Embryonic facial prominence (tissue), 1 donor: ENCODE data around the gene PPM1F.
"Not testable (repeated sequence)": the region's sequence is repeated elsewhere in the genome, so short reads cannot be mapped to it uniquely, and the experiment has no call there.

ENCODE experiments used
- DNase-seq: peaks from one replicate; pipeline ENCODE4 v3.0.0-alpha.2; 2016; ENCODE audit errors: extremely low spot score

Gene PPM1F

DNA sequence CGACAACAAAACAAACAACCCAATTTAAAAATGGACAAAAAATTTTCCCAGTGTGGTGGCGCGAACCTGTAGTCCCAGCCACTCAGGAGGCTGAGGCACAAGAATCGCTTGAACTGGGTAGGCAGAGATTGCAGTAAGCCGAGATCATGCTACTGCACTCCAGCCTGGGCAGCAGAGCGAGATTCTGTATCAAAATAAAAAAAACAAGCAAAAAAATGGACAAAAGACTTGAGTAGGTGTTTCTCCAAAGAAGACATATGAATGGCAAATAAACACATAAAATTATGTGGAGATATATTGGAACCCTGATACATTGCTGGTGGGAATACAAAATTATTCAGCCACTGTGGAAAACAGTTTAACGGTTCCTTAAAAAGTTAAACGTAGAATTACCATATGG lies 57.8 kb downstream of the PPM1F start:
- DNase-seq: no peak

DNA sequence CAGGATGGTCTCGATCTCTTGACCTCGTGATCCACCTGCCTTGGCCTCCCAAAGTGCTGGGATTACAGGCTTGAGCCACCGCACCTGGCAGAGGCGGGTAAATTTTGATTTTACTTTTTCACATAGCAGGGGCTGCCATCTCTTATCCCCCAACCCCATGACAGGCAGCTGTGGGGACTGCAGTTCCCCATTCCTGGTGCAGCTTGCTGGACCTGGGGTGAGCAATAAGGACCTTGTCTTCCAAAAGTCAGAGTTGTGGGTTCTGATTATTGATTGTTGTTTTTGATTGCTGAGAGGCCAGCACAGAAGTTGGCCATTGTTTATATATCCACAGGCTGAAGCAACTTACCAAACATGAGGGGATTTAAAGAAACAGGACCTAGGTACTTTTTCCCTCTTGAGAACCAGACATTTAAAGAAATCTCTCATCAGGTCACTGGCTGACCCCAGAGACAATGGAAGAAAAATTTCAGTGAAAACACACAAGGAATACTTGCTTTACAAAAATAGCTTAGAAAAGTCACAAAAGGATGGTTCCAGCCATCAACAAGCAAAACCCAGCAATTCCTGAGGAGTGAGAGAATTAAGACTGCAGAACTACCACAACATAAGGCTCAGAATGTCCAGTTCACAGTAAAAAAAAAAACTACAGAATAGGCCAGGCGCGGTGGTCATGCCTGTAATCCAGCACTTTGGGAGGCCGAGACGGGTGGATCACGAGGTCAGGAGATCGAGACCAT lies 63.2 kb downstream of the PPM1F start:
- DNase-seq: no peak

DNA sequence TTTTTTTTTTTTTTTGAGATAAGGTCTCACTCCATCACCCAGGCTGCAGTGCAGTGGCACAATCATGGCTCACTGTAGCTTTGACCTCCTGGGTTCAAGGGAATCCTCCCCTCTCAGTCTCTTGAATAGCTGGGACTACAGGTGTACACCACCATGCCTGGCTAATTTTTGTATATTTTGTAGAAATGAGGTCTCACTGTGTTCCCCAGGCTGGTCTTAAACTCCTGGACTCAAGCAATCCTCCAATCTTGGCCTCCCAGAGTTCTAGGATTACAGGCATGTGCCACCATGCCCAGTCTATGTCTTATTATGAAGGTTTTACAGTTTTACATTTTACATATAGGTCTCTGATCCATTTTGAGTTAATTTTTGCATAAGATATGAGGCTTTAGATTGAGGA lies 64.8 kb downstream of the PPM1F start:
- no peak for DNase-seq

DNA sequence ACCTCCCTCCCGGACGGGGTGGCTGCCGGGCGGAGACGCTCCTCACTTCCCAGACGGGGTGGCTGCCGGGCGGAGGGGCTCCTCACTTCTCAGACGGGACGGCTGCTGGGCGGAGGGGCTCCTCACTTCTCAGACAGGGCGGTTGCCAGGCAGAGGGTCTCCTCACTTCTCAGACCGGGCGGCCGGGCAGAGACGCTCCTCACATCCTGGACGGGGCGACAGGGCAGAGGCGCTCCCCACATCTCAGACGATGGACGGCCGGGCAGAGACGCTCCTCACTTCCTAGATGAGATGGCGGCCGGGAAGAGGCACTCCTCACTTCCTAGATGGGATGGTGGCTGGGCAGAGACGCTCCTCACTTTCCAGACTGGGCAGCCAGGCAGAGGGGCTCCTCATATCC lies 68.7 kb downstream of the PPM1F start:
- not testable (repeated sequence) for DNase-seq

DNA sequence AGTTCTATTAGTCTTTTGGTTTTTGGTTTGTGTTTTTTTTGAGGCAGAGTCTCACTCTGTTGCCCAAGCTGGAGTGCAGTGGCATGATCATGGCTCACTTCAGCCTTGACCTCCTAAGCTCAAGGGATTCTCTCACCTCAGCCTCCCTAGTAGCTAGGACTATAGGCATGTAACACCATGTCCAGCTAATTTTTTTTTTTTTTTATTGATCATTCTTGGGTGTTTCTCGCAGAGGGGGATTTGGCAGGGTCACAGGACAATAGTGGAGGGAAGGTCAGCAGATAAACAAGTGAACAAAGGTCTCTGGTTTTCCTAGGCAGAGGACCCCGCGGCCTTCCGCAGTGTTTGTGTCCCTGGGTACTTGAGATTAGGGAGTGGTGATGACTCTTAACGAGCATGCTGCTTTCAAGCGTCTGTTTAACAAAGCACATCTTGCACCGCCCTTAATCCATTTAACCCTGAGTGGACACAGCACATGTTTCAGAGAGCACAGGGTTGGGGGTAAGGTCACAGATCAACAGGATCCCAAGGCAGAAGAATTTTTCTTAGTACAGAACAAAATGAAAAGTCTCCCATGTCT lies 69.8 kb downstream of the PPM1F start:
- not testable (repeated sequence) for DNase-seq

DNA sequence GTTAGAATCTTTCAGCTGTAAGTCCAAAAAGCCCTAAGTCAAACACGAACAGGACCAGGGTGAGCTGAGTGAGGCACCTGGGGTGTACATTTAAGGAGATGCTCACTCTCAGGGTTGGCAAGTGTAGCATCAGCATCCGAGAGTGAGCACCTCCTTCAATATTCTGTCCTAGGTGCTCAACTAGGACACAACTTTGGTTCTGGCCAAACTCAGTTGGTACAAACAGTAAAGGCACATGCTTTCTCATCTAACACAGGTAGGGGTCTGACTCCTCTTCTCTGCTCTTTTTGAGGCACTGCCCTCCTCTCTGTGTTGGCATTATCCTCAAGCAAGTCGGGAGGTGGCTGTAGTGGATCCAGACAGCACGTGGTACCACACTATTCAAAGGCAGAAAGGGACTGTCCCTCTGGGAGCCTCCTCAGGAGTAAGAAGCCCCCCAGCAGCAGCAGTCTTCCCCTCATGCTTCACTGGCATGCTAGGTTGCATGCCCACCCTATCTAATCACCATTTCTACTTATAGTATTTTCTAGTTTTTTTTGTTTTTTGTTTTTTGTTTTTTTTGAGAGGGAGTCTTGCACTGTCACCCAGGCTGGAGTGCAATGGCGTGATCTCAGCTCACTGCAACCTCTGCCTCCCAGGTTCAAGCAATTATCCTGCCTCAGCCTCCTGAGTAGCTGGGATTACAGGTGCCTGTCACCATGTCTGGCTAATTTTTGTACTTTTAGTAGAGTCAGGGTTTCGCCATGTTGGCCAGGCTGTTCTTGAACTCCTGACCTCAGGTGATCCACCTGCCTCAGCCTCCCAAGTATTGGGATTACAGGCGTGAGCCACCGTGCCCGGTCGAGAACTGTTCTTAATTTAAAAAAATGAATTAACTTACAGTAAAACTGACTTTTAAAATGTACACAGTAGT lies 70.6 kb downstream of the PPM1F start:
- DNase-seq: no peak

DNA sequence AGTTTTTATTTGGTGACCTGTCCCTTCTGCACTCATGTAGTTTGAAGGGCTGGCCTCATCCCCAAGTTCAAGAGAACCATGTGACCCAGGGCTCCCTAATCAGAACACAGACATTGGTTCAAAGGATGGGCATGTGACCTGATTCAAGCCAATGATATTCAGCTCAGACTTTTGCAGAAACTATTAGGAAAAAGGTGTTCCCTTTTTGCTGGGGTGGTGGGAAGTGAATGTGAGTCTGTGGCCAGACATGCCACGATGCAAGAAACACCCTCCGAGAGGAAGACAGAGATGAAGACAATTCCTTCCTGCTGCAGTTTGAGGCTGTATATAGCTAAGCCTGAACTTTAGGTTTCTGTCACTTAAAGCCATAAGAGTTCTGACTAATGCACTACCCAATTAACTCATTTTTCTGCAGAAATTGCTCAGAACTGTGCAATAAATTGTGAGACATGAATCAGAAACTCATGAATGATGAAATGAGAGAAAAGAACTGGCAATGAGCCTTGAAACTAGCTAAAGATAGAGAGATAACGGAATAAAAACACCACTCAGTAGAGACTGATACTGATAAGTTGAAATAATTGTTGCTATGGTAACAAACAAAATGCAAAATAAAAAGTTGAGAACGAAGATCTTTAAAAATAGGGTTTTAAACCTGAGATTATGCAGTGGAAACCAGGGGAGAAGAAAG lies 76.0 kb downstream of the PPM1F start:
- DNase-seq: no peak

DNA sequence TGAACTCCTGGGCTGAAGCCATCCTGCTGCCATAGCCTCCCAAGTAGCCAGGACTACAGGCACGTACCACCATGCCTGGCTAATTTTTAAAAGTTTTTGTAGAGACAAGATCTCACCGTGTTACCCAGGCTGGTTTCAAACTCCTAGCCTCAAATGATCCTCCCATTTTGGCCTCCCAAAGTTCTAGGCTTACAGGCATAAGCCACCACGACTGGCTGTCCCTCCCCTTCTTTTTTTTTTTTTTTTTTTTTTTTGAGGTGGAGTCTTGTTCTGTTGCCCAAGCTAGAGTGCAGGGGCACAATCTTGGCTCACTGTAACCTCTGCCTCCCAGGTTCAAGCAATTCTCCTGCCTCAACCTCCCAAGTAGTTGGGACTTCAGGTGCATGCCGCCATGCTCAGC lies 77.7 kb downstream of the PPM1F start:
- not testable (repeated sequence) for DNase-seq

DNA sequence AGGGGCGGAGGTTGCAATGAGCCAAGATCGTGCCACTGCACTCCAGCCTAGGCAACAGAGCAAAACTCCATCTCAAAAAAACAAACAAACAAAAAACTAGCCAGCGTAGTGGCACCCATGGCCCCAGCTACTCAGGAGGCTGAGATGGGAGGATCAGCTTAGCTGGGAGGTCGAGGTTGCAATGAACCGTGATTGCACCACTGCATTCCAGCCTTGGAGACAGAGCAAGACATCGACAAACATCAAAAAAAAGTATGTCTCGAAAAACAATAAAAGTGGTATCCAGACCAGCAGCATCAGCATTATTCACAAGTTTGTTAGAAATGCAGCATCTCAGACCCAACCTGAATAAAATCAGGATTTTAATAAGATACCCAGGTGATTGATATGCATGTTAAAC lies 79.0 kb downstream of the PPM1F start:
- DNase-seq: no peak

DNA sequence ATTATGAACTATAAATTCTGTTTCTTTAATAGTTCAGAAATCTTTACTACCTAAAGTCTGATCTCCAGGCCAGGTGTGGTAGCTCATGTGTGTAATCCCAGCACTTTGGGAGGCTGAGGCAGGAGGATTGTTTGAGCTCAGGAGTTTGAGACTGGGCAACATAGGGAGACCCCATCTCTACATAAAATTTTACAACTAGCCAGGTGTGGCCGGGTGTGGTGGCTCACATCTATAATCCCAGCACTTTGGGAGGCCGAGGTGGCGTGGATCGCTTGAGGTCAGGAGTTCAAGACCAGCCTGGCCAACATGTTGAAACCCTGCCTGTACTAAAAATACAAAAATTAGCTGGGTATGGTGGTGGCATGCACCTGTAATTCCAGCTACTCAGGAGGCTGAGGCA lies 79.9 kb downstream of the PPM1F start:
- not testable (repeated sequence) for DNase-seq
